NCI-H146 (cell line): ENCODE measurements around the gene SERINC1.
A peak's percentile ranks its signal among the peaks of the same experiment; 100 is the strongest.
"Not testable (repeated sequence)": the region's sequence is repeated elsewhere in the genome, so short reads cannot be mapped to it uniquely, and the experiment has no call there.

Experiments used
- DNase-seq: peaks from one replicate; lab custom pipeline; 2025; lab: John Stamatoyannopoulos, UW

SERINC1 gene

DNA sequence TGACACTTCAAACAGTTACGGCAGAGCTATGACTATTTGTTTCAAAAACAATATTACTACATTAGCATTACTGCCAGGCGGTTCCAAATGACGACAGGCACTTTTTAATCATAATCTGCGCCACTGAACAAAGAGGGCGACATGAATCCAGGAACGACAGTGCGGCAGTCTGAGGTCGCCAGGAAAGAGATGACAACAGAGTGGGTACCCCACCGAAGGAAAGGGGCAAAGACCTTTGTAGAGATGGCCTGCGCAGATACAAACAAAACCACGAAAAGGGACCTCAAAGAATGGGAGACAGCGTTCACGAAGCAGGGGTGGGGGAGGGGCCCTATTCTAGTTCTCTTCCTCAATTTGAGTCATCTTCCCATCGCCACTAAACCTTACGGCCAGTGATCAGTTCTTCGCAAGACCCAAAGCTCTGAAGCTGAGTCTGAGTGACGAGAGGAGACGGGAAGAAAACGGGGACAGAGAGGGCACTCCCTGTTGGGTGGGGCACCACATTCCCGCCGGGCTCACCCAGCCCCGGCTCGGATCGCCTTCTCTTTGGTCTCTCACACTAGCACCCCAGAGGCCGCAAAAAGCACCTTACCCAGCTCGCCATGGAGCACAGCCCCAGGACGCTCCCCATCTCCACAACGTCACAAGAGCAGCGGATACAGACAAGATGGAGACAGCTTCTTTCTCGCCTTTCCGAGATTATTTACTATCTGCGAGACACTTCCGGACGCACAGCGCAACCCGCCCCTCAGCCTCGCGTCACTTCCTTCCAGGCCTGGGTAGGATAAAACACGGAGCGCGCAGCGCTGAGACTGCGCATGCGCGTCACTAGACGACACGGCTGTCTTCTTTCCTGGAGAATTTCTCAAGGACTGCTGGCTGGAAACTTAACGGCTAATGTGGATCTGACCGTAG, at the start of gene SERINC1:
SERINC1 (minus strand) TSS at position 701 of the 915 bp plus-strand sequence; CDS start at position 631, 70 bp downstream.
- peak; percentile 98 for DNase-seq

- no peak for DNase-seq
These were observed 39.8 kb upstream of the SERINC1 start for GRCh38 chr6:122511193-122511924.

DNA sequence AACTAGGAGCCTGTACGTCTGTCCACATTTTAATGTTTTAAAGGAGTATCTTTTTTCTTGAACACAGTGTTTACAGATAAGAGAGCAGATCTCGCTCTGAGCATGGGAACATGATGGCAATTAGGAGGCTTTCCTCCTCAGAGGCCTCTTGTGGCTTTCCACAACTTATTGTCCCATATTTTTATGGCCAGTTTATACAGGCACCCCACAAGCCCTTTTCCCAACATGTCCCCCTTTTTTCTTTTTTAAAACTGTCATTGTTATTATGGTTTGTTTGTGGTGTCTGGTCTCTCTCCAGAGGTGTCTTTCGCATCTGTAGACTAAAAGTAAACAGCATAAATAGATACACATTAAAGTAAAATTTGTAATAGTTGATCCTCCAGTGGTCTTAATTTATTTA, 33.6 kb upstream of the SERINC1 start:
- not testable (repeated sequence) for DNase-seq

GRCh38 chr6:122501475-122501874, 29.9 kb upstream of the SERINC1 start:
- no peak for DNase-seq

DNA sequence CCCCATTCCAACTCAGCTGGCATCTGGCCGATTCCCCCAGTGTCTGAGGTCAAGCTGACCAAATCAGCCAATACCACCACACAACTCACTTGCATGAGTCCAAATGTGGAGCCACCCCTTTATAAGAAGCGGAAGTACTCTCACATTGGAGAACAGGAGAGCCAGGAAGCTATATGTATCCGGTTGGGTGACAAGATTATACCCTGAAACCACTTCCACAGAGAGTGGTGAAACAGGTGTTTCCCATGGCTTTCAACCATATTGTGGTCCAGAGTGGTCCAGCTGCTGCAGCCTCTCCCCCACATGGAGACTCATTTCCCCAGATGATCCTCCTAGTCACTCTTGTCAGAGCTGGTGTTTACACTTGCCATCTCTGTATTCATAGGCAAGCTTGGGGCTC, 24.0 kb upstream of the SERINC1 start:
- no peak for DNase-seq

GRCh38 chr6:122494665-122495272, 23.2 kb upstream of the SERINC1 start:
- no peak for DNase-seq

DNA sequence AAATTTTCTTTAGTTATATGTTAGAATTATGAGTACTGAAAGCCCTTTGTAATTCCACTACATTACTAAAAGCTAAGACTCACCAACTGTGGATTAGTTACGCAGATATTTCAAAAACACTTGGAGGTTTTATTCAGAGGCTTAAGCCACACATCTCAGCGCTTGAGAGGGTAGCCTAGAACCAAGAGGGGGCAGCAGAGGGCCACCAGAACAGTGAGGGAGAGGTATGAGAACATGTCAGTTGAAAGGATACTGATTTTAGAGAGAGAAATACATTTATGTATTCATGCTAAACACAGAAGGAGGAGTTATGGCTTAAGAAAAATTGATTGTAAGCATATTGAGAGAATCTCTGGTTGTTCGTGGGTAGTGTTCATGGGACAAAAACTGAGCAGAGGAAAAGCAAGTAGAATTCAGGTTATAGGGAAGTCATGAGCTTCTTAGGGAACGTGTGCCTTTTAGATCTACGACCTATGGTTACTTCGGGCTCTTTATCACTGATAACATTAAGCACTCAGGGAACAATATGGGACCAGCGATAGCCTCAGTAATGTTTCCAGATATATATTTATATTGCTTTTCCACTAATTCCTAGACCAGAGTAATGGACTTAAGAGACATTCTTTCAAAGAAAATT, 20.4 kb upstream of the SERINC1 start:
- DNase-seq: peak; percentile 88

- DNase-seq: no peak
These were observed 19.0 kb upstream of the SERINC1 start for GRCh38 chr6:122490607-122491006.

DNA sequence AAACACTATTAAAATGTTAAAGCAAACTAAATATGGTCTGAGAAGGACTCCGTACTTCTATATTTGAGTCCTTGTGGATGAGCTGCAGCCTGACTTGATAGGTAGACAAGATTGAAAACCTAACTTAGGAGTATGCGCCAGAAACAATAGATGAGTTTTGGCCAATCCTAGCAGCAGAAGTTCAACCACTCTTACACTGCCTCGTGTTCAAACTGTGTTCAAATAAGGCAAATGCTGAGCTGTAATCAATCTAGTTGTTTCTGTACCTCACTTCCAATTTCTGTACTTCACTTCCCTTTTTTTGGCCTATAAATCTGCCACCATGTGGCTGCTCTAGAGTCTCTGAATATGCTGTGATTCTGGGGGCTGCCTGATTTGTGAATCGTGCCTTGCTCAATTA, 13.2 kb upstream of the SERINC1 start:
- no peak for DNase-seq

GRCh38 chr6:122482750-122483080, 11.1 kb upstream of the SERINC1 start:
- no peak for DNase-seq

GRCh38 chr6:122476131-122476530, 4.5 kb upstream of the SERINC1 start:
- DNase-seq: peak; percentile 57

GRCh38 chr6:122472022-122472340, 374 bp upstream of the SERINC1 start:
- DNase-seq: no peak

GRCh38 chr6:122461885-122462284, 9.7 kb downstream of the SERINC1 start:
- no peak for DNase-seq

GRCh38 chr6:122459865-122460416, 11.7 kb downstream of the SERINC1 start:
- peak; percentile 7 for DNase-seq

GRCh38 chr6:122459240-122459639, 12.4 kb downstream of the SERINC1 start:
- no peak for DNase-seq

DNA sequence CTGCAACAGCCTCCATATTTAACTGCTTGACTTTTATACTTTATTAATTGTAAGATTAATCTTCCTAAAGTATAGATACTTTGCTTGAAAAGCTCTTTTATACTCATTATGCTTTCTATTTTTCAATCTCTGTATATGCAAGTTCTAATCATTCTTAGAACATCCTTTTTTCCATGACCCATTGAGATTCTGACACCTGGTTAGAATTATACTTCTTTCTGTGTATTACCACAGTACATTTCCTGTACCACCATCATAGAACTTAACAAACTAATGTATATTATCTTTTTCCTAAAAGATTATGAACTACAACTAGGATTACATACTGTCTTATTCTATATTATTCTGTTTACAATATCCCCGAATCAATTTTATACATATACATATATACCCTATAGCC, 13.5 kb downstream of the SERINC1 start:
- no peak for DNase-seq

- DNase-seq: not testable (repeated sequence)
These were observed 16.5 kb downstream of the SERINC1 start for GRCh38 chr6:122455116-122455515.

DNA sequence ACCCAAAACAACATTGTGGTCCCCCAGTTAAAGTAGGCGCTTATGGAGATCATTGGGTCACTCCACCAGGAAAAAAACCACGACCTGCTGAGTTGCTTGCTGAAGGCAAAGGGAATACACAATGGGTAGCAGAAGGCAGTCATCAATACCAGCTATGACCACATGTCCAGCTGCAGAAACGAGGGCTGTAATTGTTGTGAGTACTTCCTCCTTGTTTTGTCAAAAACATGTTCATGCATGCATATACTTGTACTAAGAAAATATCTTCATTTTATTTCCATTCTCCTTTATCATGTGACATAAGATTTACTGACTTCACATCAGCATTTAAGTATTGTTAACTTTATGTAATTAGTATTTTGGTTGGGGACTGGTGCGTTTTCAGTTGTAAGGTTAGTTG, 16.9 kb downstream of the SERINC1 start:
- DNase-seq: peak; percentile 37

- no peak for DNase-seq
These were observed 19.1 kb downstream of the SERINC1 start for GRCh38 chr6:122452509-122452908.

- no peak for DNase-seq
These were observed 22.5 kb downstream of the SERINC1 start for GRCh38 chr6:122449069-122449468.

DNA sequence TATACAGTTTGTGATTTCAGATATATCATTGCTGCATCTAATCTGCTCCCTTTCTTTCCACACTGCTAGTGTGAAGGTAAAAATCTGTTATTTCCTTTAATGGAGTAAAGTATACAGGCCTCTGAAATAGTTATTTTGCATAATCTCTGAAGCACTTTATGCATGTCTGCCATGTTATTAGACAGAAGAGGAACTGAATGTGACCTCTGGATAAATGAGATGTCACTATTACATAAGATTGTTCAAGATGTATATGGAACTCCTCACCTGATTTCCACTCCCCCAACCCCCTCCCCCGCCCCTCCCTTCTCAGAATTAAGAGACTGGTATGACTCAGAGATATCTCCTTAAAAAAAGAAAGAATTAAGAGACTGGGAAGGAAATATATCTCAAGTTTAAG, 26.3 kb downstream of the SERINC1 start:
- DNase-seq: no peak

- no peak for DNase-seq
These were observed 32.6 kb downstream of the SERINC1 start for GRCh38 chr6:122438975-122439374.
